ENCODE data around the gene CYP1A2.
A peak's percentile ranks its signal among the peaks of the same experiment; 100 is the strongest.
"Not testable (repeated sequence)": the region's sequence is repeated elsewhere in the genome, so short reads cannot be mapped to it uniquely, and the experiment has no call there.

CYP1A2 gene

GRCh38 chr15:74748322-74748946, at the start of gene CYP1A2:
Gene CYP1A2 (plus strand): TSS chr15:74748845. CDS start chr15:74749739, 894 bp downstream.
- DNase-seq (ENCODE audit: low read depth in 4 of 4, low spot score in 1 of 4): no peak

- DNase-seq (ENCODE audit: low read depth in 4 of 4, low spot score in 1 of 4): no peak
Observed at GRCh38 chr15:74709011-74709410, 39.6 kb upstream of the CYP1A2 start.

GRCh38 chr15:74709892-74710291, 38.8 kb upstream of the CYP1A2 start:
- DNase-seq (ENCODE audit: low read depth in 4 of 4, low spot score in 1 of 4): no peak

- no peak for DNase-seq (ENCODE audit: low read depth in 4 of 4, low spot score in 1 of 4)
Observed at GRCh38 chr15:74710319-74711094, 38.1 kb upstream of the CYP1A2 start.

- no peak for DNase-seq (ENCODE audit: low read depth in 4 of 4, low spot score in 1 of 4)
Observed at GRCh38 chr15:74712311-74712710, 36.3 kb upstream of the CYP1A2 start.

GRCh38 chr15:74716651-74717050, 32.0 kb upstream of the CYP1A2 start:
- DNase-seq (ENCODE audit: low read depth in 4 of 4, low spot score in 1 of 4): no peak

GRCh38 chr15:74722591-74722990, 26.1 kb upstream of the CYP1A2 start:
- DNase-seq (ENCODE audit: low read depth in 4 of 4, low spot score in 1 of 4): no peak

GRCh38 chr15:74723187-74723586, 25.5 kb upstream of the CYP1A2 start:
- DNase-seq (ENCODE audit: low read depth in 4 of 4, low spot score in 1 of 4): no peak

- no peak for DNase-seq (ENCODE audit: low read depth in 4 of 4, low spot score in 1 of 4)
Observed at GRCh38 chr15:74723754-74724334, 24.8 kb upstream of the CYP1A2 start.

GRCh38 chr15:74724570-74725224, 23.9 kb upstream of the CYP1A2 start:
- DNase-seq (ENCODE audit: low read depth in 4 of 4, low spot score in 1 of 4): no peak

- DNase-seq (ENCODE audit: low read depth in 4 of 4, low spot score in 1 of 4): peak in 3 of 4 experiments; percentile 18 to 21 (median 19)
Observed at GRCh38 chr15:74725225-74725774, 23.3 kb upstream of the CYP1A2 start, which contains the start of gene CYP1A1. Gene CYP1A1 (minus strand): TSS chr15:74725528. CDS start chr15:74723097, 2,431 bp downstream.

GRCh38 chr15:74725845-74726773, 22.5 kb upstream of the CYP1A2 start:
- peak in 3 of 4 experiments; percentile 21 to 53 (median 31) for DNase-seq (ENCODE audit: low read depth in 4 of 4, low spot score in 1 of 4)

- no peak for DNase-seq (ENCODE audit: low read depth in 4 of 4, low spot score in 1 of 4)
Observed at GRCh38 chr15:74726774-74727164, 21.9 kb upstream of the CYP1A2 start.

GRCh38 chr15:74727727-74728126, 20.9 kb upstream of the CYP1A2 start:
- DNase-seq (ENCODE audit: low read depth in 4 of 4, low spot score in 1 of 4): no peak

GRCh38 chr15:74728699-74729098, 19.9 kb upstream of the CYP1A2 start:
- DNase-seq (ENCODE audit: low read depth in 4 of 4, low spot score in 1 of 4): not testable (repeated sequence)

- not testable (repeated sequence) for DNase-seq (ENCODE audit: low read depth in 4 of 4, low spot score in 1 of 4)
Observed at GRCh38 chr15:74729372-74729771, 19.3 kb upstream of the CYP1A2 start.

GRCh38 chr15:74730619-74731316, 17.9 kb upstream of the CYP1A2 start:
- no peak for DNase-seq (ENCODE audit: low read depth in 4 of 4, low spot score in 1 of 4)

- no peak for DNase-seq (ENCODE audit: low read depth in 4 of 4, low spot score in 1 of 4)
Observed at GRCh38 chr15:74732846-74733245, 15.8 kb upstream of the CYP1A2 start.

- DNase-seq (ENCODE audit: low read depth in 4 of 4, low spot score in 1 of 4): no peak
Observed at GRCh38 chr15:74733269-74733668, 15.4 kb upstream of the CYP1A2 start.

- DNase-seq (ENCODE audit: low read depth in 4 of 4, low spot score in 1 of 4): no peak
Observed at GRCh38 chr15:74735305-74735704, 13.3 kb upstream of the CYP1A2 start.

Data from stimulated activated CD4-positive, alpha-beta T cell treated with anti-CD3 and anti-CD28 coated beads, Interleukin-1b, Interleukin-23, amount 100 ng/mL, for 24 hours (primary cell).